Chondrocyte (in vitro differentiated cells): ENCODE measurements around the gene CNNM2. TPM values are rescaled to one million over a fixed set of nuclear protein-coding genes. Genes with fewer than 3 reads are reported as not detected.

ENCODE experiments used
- DNase-seq: peaks from one replicate; pipeline ENCODE4 v3.0.0; 2021; ENCODE audit warnings: mixed read lengths, low spot score
- H3K27ac Mint-ChIP-seq: one replicate; pipeline ENCODE4 v1.8.0; 2021; ENCODE audit warnings: mild to moderate bottlenecking, moderate library complexity, mixed read lengths; ENCODE audit not compliant: unreplicated experiment
- H3K27me3 Mint-ChIP-seq: 2 replicates; pipeline ENCODE4 v1.8.0; 2021; ENCODE audit warnings: low read depth, mixed read lengths
- H3K36me3 Mint-ChIP-seq: 2 replicates; pipeline ENCODE4 v1.8.0; 2021; ENCODE audit warnings: low read depth, mixed read lengths
- H3K4me1 Mint-ChIP-seq: 2 replicates; pipeline ENCODE4 v1.8.0; 2021; ENCODE audit warnings: low read depth, mild to moderate bottlenecking, mixed read lengths
- H3K4me3 Mint-ChIP-seq: one replicate; pipeline ENCODE4 v1.8.0; 2021; ENCODE audit warnings: mild to moderate bottlenecking, moderate library complexity, mixed read lengths; ENCODE audit not compliant: unreplicated experiment
- H3K9me3 Mint-ChIP-seq: 2 replicates; pipeline ENCODE4 v1.8.0; 2021; ENCODE audit warnings: low read depth, mixed read lengths
- total RNA-seq: library from RNA; stranded (reverse); gene quantifications from 3 replicates; pipeline ENCODE4 v1.2.1, GENCODE V29; 2021
- TF ChIP-seq, protein P1 (sequence below): fragments of 200-600 bp; sonication (generic); IDR thresholded peaks from 2 replicates; pipeline ENCODE4 v1.5.0; 2021; ENCODE audit warnings: antibody characterized with exemption, mild to moderate bottlenecking, moderate library complexity

CNNM2 gene
- total RNA-seq, 1 donor from 2014 or later: 36.8 TPM

DNA sequence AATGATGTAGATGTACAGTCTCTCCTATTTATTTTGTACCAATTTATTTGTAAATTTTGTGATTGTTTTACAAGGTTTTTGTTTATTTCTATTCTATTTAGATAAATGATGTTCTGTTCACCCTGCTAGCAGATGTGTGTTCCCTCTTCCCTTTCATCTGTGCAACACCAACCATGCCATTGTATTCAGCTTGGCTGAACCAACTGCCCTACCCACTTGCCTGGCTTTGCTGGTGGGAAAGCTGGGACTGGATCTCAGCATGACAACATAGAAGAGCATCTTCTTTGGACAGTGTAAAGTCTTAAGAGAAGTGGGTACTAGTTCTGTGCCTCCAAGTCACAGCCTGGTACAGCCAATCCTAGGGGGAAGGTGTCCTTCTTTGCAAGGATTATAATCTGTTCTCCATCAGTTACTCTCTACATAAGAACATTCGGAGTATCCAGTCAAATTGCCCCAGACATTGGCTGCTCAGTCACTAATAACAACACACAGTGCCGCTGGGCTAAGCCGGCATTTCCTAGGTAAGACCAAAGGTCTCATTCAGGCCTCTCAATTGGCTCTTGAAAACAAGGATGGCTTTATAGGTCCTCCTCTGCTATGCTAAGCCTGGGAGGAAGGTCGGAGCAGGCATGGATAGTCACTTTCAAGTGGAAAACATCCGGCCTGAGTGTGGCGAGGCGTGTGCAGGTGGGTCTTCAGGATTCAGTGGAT is 165.3 kb downstream of the CNNM2 start:
- peak overlapping the region; percentile 10 for H3K27ac Mint-ChIP-seq
- TF ChIP-seq, protein P1, sequence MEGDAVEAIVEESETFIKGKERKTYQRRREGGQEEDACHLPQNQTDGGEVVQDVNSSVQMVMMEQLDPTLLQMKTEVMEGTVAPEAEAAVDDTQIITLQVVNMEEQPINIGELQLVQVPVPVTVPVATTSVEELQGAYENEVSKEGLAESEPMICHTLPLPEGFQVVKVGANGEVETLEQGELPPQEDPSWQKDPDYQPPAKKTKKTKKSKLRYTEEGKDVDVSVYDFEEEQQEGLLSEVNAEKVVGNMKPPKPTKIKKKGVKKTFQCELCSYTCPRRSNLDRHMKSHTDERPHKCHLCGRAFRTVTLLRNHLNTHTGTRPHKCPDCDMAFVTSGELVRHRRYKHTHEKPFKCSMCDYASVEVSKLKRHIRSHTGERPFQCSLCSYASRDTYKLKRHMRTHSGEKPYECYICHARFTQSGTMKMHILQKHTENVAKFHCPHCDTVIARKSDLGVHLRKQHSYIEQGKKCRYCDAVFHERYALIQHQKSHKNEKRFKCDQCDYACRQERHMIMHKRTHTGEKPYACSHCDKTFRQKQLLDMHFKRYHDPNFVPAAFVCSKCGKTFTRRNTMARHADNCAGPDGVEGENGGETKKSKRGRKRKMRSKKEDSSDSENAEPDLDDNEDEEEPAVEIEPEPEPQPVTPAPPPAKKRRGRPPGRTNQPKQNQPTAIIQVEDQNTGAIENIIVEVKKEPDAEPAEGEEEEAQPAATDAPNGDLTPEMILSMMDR: no peak
- no peaks in the 10 kb centered on the region for H3K9me3 Mint-ChIP-seq
- H3K4me1 Mint-ChIP-seq: peaks cover 45% of the 10 kb centered on the region
- no peak for DNase-seq
- H3K27me3 Mint-ChIP-seq: no peaks in the 10 kb centered on the region
- H3K36me3 Mint-ChIP-seq: peaks cover 29% of the 10 kb centered on the region
- H3K4me3 Mint-ChIP-seq: no peak overlapping the region

DNA sequence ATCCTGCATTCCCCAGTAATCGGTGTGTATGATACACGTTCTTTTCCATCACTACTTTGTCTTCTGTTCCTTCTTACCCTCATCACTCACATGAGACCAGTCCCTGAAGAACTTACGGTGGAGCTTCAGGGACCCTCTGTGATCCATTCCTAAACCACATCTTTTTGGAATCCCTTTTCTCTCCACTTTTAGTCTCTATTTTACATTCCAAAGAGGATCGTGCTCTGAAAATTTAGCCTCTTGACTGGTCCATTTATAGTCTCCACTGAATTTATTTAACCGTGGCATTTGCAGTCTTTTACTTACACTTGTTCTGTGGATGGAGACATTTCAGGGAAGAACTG is 165.9 kb downstream of the CNNM2 start:
- Mint-ChIP-seq H3K27me3 (no peaks in the 10 kb centered on the region), H3K9me3 (no peaks in the 10 kb centered on the region), H3K4me1 (peaks cover 45% of the 10 kb centered on the region), H3K36me3 (peaks cover 30% of the 10 kb centered on the region), H3K27ac (peak overlapping the region; percentile 34), H3K4me3 (no peak overlapping the region)
- TF ChIP-seq, protein P1: no peak
- DNase-seq: no peak

DNA sequence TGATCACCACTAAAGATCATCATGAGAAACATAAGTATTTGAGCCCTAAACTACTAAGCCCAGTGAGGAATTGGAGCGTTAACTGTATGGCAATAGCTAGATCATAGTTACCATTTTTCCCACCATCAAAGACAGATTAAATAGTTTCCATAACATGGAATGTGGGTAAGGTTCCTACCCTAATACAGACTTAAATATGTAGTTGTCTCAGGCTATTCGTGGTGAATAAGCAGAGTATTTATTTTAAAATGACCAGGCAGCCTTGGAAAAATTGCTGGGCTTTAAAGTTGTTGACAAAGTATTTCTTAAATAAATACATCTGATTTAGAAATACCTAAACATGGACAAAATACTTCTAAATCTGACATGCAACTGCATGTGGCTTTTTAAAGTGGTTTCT is 168.2 kb downstream of the CNNM2 start:
- Mint-ChIP-seq H3K4me1 (peaks cover 45% of the 10 kb centered on the region), H3K27me3 (no peaks in the 10 kb centered on the region)

DNA sequence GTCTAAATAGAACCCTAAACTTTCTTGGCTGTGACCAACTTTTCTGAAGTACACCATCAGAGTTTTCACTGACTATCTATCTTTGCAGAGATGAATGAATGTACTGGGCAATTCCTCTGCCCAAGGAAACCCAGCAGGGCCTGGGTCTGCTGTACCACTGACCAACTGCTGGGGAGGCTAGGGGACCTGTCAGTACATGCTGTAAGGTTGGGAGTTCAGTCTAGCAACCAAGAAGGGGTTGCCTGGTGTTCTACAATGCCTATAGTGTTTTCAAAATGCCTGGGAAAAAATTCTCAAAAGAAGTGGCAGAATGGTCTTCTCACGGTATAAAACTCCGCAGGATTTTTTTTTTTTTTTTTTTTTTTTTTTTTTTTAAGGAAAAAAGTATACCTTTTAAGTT is 168.7 kb downstream of the CNNM2 start:
- TF ChIP-seq, protein P1: peak; percentile 50
- Mint-ChIP-seq H3K9me3 (no peaks in the 10 kb centered on the region), H3K27me3 (no peaks in the 10 kb centered on the region), H3K27ac (peak overlapping the region; percentile 95), H3K36me3 (peaks cover 43% of the 10 kb centered on the region), H3K4me3 (no peak overlapping the region), H3K4me1 (peaks cover 45% of the 10 kb centered on the region)
- no peak for DNase-seq

More for the DNA sequence above, 168.2 kb downstream of the CNNM2 start:
- Mint-ChIP-seq H3K9me3 (no peaks in the 10 kb centered on the region), H3K27ac (peak overlapping the region; percentile 95), H3K4me3 (no peak overlapping the region), H3K36me3 (peaks cover 42% of the 10 kb centered on the region)
- DNase-seq: no peak
- TF ChIP-seq, protein P1: no peak

DNA sequence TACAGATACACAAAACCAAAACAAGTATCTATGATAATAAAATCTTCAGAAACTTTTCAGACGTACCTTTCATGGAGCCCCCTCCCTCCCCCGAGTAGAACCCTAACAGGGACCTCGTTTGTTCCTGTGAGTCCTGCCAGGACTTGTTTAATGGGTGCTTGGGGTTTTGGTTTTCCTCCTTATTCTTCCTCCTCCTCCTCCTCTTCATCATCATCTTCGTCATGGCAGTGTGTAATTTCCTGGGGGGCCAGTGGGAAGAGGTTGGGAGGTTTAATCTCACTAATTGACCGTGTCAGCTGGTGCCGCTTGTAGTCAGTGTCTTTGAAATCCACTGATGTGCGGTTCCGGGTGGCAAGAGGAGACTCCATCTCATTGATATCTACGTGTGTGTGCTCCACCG is 171.4 kb downstream of the CNNM2 start:
- no peak for DNase-seq

More for the DNA sequence above, 171.4 kb downstream of the CNNM2 start:
- H3K4me3 Mint-ChIP-seq: no peak overlapping the region
- H3K9me3 Mint-ChIP-seq: no peaks in the 10 kb centered on the region
- peaks cover 53% of the 10 kb centered on the region for H3K36me3 Mint-ChIP-seq
- TF ChIP-seq, protein P1: no peak
- peak overlapping the region; percentile 41 for H3K27ac Mint-ChIP-seq
- no peaks in the 10 kb centered on the region for H3K27me3 Mint-ChIP-seq
- H3K4me1 Mint-ChIP-seq: peaks cover 38% of the 10 kb centered on the region
